IPS DF 6.9 (cell line): ENCODE measurements around the gene PCDHGC4.

Experiments used
- DNase-seq: peaks from one replicate; pipeline ENCODE4 v3.0.0-alpha.2; 2013; ENCODE audit warnings: low read depth, low spot score
- H3K27ac ChIP-seq: one replicate; pipeline ENCODE4 v1.5.1; 2013; ENCODE audit warnings: low read length, control low read depth
- H3K27me3 ChIP-seq: 2 replicates; pipeline ENCODE4 v1.6.1; 2013; ENCODE audit warnings: mild to moderate bottlenecking, low read length; ENCODE audit not compliant: control insufficient read depth, insufficient read depth
- H3K36me3 ChIP-seq: 2 replicates; pipeline ENCODE4 v1.6.1; 2013; ENCODE audit warnings: low read length; ENCODE audit not compliant: control insufficient read depth, insufficient read depth
- H3K4me1 ChIP-seq: 2 replicates; pipeline ENCODE4 v1.6.1; 2013; ENCODE audit warnings: low read length; ENCODE audit not compliant: control insufficient read depth, insufficient read depth
- H3K4me3 ChIP-seq: 2 replicates; pipeline ENCODE4 v1.5.1; 2013; ENCODE audit warnings: mild to moderate bottlenecking, low read length
- H3K9me3 ChIP-seq: 2 replicates; pipeline ENCODE4 v1.6.1; 2013; ENCODE audit warnings: low read length, inconsistent platforms; ENCODE audit not compliant: control insufficient read depth, insufficient read depth
- WGBS: extraction: QIAGEN DNeasy Blood & Tissue Kit; methylation state at CpG from one replicate; pipeline ENCODE4 v1.1.7; 2013; ENCODE audit warnings: mixed read lengths, missing lambda C conversion rate; ENCODE audit not compliant: insufficient read length, insufficient coverage; 5-methylcytosine and 5-hydroxymethylcytosine counted together

The PCDHGC4 gene

DNA sequence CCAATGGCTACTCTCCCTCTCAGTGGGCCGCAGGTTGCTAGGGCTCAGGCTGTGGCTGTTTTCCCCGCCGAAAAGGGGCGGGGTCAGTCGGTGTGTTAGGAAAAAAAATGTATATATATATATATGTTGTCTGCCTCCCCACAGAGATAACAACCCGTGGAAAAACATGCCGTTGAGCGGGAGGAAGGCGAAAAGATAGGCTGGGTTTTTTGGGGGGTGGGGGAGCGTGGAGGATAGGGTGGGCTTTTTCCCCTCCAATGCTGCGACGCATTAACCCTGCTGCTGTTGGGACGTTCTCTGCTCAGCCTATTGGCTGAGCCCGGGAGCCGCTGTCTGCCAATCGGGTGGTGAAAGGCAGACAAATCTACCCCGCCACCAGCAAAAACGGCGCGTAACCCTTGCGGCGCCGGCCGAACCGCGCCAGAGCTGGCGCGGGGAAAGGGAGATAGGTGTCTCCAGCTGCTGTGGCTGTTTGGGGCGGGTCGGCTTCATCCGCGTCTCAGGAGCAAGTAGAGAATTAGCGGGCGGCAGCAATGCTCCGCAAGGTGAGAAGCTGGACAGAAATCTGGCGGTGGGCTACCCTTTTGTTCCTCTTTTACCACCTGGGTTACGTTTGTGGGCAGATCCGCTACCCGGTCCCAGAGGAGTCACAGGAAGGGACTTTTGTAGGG lies at the start of gene PCDHGC4:
TSS of gene PCDHGC4 (plus strand) at position 390 of the 671 bp plus-strand sequence. CDS start at position 534, 144 bp downstream.
- peak within 1 kb of the TSS; percentile 44; the same call in 1 of the 2 replicates for H3K4me3 ChIP-seq
- WGBS = no CpG with 5 or more reads among the region's 39 CpGs
- H3K36me3 ChIP-seq = no peaks in the 10 kb centered on the region
- no peak within 1 kb of the TSS for H3K27ac ChIP-seq
- no peak for DNase-seq
- H3K4me1 ChIP-seq = peaks cover 2% of the 10 kb centered on the region; the same call in 1 of the 2 replicates
- H3K9me3 ChIP-seq = no peaks in the 10 kb centered on the region
- H3K27me3 ChIP-seq = peaks cover 2% of the 10 kb centered on the region; the same call in 1 of the 2 replicates

DNA sequence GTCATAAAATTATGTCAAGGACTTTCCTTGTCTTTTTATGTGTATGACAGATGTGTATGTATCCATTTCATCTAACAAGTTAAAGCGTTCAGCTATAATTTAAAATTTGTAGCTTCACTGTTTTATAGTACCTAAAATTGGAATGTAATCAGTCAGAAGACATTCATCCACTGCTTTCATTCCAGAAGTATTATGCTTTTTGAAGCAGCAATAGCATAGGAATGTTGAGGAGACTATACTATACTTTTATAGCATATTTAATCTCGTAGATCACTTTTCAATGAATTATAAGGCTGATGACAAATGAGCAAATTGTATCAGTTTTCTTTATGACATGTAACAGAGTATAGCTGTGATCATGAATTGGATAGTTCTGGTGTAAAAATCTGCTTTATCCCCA lies 47.6 kb upstream of the PCDHGC4 start:
- H3K9me3 ChIP-seq = no peaks in the 10 kb centered on the region
- DNase-seq = no peak
- no peak overlapping the region for H3K4me3 ChIP-seq
- H3K27me3 ChIP-seq = no peaks in the 10 kb centered on the region
- H3K27ac ChIP-seq = no peak overlapping the region
- no CpG with 5 or more reads among the region's 2 CpGs for WGBS
- peaks cover 1% of the 10 kb centered on the region; the same call in 1 of the 2 replicates for H3K4me1 ChIP-seq
- no peaks in the 10 kb centered on the region; the same call in 1 of the 2 replicates for H3K36me3 ChIP-seq

DNA sequence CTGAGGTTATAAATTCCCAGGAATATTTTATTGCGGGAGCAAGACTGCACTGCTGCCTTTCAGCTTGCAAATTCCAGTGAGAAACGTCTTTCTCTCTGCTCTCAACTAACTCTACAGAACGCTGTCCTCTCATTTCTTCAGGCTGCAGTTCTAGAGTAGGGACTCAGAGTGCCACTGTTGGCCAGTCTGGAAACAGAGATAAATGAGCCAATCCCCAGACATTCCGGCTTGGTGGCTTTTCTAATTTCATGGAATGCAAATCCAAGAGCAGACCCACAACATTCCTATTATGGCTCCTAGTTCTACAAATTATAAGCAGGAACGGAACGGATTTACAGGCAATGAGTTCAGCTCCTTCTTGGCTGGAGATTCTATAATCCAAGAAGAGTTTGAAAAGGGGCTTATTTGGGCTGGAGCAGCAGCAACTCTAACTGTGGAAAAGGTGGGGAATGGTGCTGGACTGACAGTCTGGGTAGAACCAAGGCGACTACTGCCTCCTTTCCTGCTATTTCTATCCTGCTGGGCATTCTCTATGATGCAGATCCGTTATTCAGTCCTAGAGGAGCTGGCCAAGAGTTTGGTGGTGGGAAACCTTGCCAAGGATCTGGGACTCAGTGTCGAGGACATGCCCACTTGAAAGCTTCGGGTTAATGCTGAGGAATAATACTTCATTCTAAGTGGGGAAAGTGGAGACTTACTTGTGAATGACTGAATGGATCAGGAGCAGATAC lies 45.3 kb upstream of the PCDHGC4 start:
- no CpG with 5 or more reads among the region's 10 CpGs for WGBS
- Histone ChIP-seq H3K27ac (no peak overlapping the region), H3K27me3 (no peaks in the 10 kb centered on the region), H3K9me3 (no peaks in the 10 kb centered on the region), H3K4me3 (no peak overlapping the region), H3K36me3 (no peaks in the 10 kb centered on the region; the same call in 1 of the 2 replicates), H3K4me1 (peaks cover 1% of the 10 kb centered on the region; the same call in 1 of the 2 replicates)
- DNase-seq = no peak

DNA sequence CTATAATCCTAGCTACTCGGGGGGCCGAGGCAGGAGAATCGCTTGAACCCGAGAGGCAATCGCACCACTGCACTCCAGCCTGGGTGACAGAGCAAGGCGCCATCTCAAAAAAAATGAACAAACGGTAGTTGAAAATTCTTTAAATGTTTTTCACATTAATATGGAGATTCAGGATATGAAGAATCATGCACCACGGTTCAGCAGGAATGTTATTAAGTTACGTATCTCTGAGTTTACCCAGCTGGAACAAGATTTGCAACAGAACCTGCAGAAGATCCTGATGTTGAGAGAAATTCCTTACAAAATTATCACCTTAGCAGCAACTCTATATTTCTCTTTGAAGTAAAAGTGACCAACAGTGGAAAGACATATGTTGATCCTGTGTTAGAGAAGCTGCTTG lies 44.5 kb upstream of the PCDHGC4 start:
- Histone ChIP-seq H3K27ac (no peak overlapping the region), H3K4me3 (no peak overlapping the region), H3K36me3 (no peaks in the 10 kb centered on the region; the same call in 1 of the 2 replicates), H3K4me1 (peaks cover 1% of the 10 kb centered on the region; the same call in 1 of the 2 replicates), H3K27me3 (no peaks in the 10 kb centered on the region), H3K9me3 (no peaks in the 10 kb centered on the region)
- WGBS = no CpG with 5 or more reads among the region's 9 CpGs
- DNase-seq = no peak

DNA sequence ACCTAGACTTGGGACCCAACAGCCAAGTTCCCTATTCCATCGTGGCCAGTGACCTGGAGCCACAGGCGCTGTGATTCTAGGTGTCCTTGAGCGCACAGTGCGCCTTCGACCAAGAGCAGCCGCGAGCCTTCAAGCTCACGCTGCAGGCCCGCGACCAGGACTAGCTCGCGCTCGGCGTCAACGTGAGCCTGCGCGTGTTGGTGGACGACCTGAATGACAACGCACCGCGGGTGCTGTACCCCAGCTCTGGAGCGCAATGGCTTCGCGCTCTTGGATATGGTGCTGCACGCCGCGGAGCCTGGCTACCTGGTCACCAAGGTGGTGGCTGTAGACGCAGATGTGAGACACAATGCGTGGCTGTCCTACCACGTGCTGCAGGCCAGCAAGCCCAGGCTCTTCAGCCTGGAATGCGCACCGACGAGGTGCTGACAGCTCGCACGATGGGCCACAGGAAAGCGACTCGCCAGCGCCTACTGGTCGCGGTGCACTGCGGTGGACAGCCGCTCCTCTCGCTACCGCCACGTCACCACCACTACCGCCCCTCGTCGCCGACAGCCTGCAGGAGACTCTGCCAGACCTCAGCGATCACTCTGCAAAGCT lies 43.2 kb upstream of the PCDHGC4 start:
- peaks cover 1% of the 10 kb centered on the region; the same call in 1 of the 2 replicates for H3K4me1 ChIP-seq
- H3K4me3 ChIP-seq = no peak overlapping the region
- H3K27me3 ChIP-seq = no peaks in the 10 kb centered on the region
- H3K9me3 ChIP-seq = no peaks in the 10 kb centered on the region
- H3K27ac ChIP-seq = no peak overlapping the region
- no peak for DNase-seq
- no peaks in the 10 kb centered on the region; the same call in 1 of the 2 replicates for H3K36me3 ChIP-seq
- WGBS = no CpG with 5 or more reads among the region's 50 CpGs

DNA sequence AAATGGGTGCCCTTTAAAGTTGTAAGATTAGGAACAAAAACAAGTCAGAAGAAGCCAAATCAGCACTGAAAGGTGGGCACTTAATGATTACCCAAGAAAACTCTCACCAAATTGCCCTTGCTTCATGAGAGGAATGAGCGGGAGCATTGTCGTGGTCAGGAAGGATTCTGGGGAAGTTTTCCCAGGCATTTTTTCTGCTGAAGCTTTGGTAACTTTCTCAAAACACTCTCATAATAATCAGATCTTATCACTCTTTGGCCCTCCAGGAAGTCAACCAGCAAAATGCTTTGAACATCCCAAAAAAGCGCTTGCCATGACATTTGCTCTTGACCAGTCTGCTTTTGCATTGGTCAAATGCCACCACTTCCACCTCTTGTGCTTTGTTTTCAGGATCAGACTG lies 19.5 kb upstream of the PCDHGC4 start:
- Histone ChIP-seq H3K9me3 (no peaks in the 10 kb centered on the region), H3K27ac (no peak overlapping the region), H3K36me3 (no peaks in the 10 kb centered on the region), H3K27me3 (no peaks in the 10 kb centered on the region), H3K4me1 (no peaks in the 10 kb centered on the region), H3K4me3 (no peak overlapping the region)
- WGBS = no CpG with 5 or more reads among the region's 3 CpGs
- DNase-seq = no peak

DNA sequence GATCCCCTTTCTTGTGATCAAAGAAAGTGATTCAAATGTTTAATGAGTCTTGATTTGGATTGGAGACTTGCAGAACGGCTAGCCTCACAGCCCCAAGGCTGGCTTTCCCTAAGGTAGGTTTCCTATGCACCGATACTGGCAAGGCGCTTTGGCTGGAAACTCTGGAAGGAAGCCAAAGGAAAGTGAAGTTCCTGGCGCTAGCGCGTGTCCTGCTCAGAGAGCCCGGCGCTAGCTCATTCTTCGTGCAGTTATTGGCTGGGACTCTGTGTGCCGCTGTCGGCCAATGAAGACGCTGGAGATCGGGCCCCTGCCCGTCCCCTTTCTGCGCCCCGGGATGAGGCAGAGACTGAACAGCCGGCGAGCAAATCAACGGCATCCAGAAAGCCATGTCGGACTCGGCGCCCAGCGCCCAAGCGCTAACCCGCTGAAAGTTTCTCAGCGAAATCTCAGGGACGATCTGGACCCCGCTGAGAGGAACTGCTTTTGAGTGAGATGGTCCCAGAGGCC lies 9.2 kb upstream of the PCDHGC4 start, which contains the start of gene PCDHGC3:
TSS of gene PCDHGC3 (plus strand) at position 342 of the 507 bp plus-strand sequence. CDS start at position 493, 151 bp downstream.
- DNase-seq = no peak
- Histone ChIP-seq H3K9me3 (no peaks in the 10 kb centered on the region), H3K4me3 (peak within 1 kb of the TSS; percentile 49; the same call in 1 of the 2 replicates), H3K27ac (no peak within 1 kb of the TSS), H3K36me3 (peaks cover 3% of the 10 kb centered on the region; the same call in 1 of the 2 replicates), H3K4me1 (no peaks in the 10 kb centered on the region), H3K27me3 (peaks cover 13% of the 10 kb centered on the region; the same call in 1 of the 2 replicates)
- WGBS = no CpG with 5 or more reads among the region's 28 CpGs

DNA sequence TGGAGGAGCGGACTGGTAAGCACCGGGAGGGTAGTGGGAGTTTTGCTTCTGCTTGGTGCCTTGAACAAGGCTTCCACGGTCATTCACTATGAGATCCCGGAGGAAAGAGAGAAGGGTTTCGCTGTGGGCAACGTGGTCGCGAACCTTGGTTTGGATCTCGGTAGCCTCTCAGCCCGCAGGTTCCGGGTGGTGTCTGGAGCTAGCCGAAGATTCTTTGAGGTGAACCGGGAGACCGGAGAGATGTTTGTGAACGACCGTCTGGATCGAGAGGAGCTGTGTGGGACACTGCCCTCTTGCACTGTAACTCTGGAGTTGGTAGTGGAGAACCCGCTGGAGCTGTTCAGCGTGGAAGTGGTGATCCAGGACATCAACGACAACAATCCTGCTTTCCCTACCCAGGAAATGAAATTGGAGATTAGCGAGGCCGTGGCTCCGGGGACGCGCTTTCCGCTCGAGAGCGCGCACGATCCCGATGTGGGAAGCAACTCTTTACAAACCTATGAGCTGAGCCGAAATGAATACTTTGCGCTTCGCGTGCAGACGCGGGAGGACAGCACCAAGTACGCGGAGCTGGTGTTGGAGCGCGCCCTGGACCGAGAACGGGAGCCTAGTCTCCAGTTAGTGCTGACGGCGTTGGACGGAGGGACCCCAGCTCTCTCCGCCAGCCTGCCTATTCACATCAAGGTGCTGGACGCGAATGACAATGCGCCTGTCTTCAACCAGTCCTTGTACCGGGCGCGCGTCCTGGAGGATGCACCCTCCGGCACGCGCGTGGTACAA lies 8.5 kb upstream of the PCDHGC4 start:
- Histone ChIP-seq H3K4me3 (peak overlapping the region; percentile 49; the same call in 1 of the 2 replicates), H3K9me3 (no peaks in the 10 kb centered on the region), H3K27me3 (peaks cover 13% of the 10 kb centered on the region; the same call in 1 of the 2 replicates), H3K36me3 (peaks cover 3% of the 10 kb centered on the region; the same call in 1 of the 2 replicates), H3K27ac (no peak overlapping the region), H3K4me1 (no peaks in the 10 kb centered on the region)
- no CpG with 5 or more reads among the region's 58 CpGs for WGBS
- DNase-seq = no peak

DNA sequence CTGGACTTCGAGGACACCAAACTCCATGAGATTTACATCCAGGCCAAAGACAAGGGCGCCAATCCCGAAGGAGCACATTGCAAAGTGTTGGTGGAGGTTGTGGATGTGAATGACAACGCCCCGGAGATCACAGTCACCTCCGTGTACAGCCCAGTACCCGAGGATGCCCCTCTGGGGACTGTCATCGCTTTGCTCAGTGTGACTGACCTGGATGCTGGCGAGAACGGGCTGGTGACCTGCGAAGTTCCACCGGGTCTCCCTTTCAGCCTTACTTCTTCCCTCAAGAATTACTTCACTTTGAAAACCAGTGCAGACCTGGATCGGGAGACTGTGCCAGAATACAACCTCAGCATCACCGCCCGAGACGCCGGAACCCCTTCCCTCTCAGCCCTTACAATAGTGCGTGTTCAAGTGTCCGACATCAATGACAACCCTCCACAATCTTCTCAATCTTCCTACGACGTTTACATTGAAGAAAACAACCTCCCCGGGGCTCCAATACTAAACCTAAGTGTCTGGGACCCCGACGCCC lies 7.7 kb upstream of the PCDHGC4 start:
- Histone ChIP-seq H3K9me3 (no peaks in the 10 kb centered on the region), H3K4me3 (no peak overlapping the region), H3K27me3 (peaks cover 13% of the 10 kb centered on the region; the same call in 1 of the 2 replicates), H3K36me3 (peaks cover 3% of the 10 kb centered on the region; the same call in 1 of the 2 replicates), H3K4me1 (no peaks in the 10 kb centered on the region), H3K27ac (no peak overlapping the region)
- no peak for DNase-seq
- no CpG with 5 or more reads among the region's 24 CpGs for WGBS
